DMS153 treated with DMSO at 0.1 percent for 48 hours (cell line): ENCODE results near the gene FOXK1.

Source experiments
- DNase-seq: peaks from one replicate; lab custom pipeline; 2025; ENCODE audit not compliant: unreplicated experiment; lab: John Stamatoyannopoulos, UW

Gene FOXK1

GRCh38 chr7:4815609-4816418, 133.7 kb downstream of the FOXK1 start:
- no peak for DNase-seq

GRCh38 chr7:4816419-4817080, 134.5 kb downstream of the FOXK1 start:
- DNase-seq: no peak

GRCh38 chr7:4817178-4817901, 135.2 kb downstream of the FOXK1 start:
- no peak for DNase-seq

DNA sequence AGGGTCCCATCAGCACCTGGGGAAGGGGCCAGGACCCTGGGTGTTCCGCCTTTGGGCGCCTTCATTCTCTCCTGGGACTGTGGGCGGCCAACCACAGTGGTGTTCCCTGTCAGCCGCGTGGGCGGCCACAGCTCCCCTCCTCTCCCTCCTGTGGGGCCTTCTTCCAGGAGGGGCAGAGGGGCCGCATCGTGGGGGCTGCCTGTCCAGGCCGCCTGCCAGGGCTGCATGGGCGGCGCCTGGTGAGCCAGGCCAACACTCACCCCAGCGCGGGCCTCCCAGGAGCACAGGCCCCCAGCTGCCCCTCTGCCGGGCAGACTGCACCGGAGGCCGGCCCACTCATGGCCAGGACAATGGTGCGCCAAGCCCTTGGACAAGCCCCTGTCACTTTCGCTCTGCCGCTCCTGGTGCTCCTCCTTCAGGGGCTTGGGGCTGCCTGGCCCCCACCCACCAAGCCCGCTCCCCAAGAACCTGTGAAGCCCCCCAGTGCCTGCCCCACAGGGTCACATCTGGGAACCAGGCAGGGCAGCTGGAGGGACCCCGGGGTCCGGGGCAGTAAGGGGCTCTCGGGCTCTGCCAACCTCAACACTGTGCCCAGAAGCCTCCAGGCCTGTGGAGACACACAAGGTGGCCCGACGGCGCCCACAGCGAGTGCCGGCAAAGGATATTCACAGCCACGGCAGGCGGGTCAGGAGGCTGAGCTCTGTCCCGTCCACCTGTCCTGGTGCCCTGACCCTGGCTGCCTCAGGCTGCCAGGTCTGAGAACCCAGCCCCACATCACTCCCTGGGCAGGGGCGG, 136.1 kb downstream of the FOXK1 start:
- no peak for DNase-seq

DNA sequence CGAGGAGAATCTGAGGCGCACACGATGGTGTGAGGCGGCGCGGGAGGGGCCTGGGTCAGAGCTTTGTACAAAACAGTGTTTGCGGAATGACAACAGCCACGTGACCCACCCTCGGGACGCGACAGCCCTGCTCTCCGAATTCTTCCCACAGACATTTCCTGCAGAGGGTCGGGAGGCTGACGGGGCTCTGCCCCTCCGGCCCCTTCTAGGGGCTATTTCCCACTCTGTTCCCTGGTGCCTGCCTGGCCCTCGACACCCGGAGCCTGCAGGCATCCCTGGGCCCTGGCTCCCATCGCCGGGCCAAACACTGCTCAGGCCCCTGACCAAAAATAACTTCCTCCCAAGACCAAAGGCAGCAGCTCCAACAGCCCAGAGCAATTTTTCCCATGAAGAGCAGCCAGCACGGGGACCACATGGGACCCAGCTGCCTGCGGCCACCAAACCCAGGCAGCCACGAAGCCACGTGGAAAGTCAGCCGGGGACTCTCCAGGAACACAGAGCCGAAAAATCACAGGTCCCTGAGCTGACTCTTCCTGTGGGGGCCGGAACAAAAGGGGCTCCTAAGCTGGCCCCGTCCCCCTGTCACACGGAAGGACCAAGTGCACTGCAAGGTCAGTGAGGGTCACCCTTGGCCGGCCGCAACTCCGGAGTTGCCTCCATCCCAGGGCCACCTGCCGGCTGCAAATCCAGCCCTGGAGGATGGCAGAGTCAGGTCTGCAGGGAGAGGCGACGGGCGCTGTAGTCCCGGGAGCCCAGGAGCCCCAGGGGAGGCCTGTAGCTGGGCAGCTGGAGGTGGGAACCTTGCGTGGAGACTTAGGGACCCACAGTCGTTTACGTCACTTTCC, 137.7 kb downstream of the FOXK1 start:
- DNase-seq: no peak

DNA sequence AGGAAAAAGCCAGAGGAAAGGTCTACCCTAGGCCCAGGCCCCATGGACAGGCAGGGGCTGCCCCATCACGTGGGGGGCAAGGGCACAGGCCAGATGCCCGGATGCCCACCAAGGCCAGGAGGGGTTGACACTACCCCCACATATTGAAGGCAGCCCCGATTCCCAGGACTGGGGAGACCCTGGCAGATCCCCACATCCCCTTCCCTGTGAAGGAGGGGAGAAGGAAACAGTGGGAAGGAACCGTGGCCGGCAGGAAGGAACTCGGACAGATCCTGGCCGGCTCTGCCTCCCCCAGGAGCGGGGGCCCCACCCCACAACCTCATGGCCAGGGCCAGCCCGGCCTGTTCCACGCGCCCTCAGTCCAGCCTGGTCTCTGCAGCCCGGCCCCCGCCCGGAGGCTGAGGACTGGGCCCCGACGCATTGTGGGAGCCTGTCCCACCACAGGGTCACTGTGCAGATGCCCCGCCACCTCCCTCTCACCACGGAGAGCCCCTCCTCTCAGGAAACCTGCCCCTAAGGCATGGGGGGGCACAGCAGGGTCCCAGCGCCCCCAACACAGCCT, 138.4 kb downstream of the FOXK1 start:
- DNase-seq: no peak
